HEK293 (cell line): ENCODE data around the gene CA9.
A peak's percentile ranks its signal among the peaks of the same experiment; 100 is the strongest.

ENCODE experiments used
- YY1 ChIP-seq: fragments of 450-650 bp; formaldehyde crosslinking; IDR thresholded peaks from 2 replicates; pipeline ENCODE4 v1.5.1; 2018; ENCODE audit warnings: missing biosample characterization, missing genetic modification characterization
- ZBTB26 ChIP-seq: fragments of 450-650 bp; formaldehyde crosslinking; optimal IDR thresholded peaks from 2 replicates; pipeline ENCODE3; 2016; ENCODE audit warnings: missing biosample characterization, mild to moderate bottlenecking, missing genetic modification characterization
- ZNF274 ChIP-seq, 2 experiments: fragments of 200-500 bp in 1 of 2; fragments of 450-650 bp in 1 of 2; sonication (Bioruptor generic) in 1 of 2; formaldehyde crosslinking in 1 of 2; IDR thresholded peaks; 2 replicates each; pipeline versions ENCODE4 v1.5.1 to v1.6.1; 2014 to 2016; ENCODE audit warnings: borderline replicate concordance in 1 of 2, inconsistent platforms in 1 of 2, low read length in 1 of 2, missing biosample characterization in 1 of 2, missing genetic modification characterization in 1 of 2
- ZNF558 ChIP-seq: fragments of 450-650 bp; formaldehyde crosslinking; IDR thresholded peaks from 2 replicates; pipeline ENCODE4 v1.5.1; 2016; ENCODE audit warnings: missing biosample characterization, missing genetic modification characterization
- TF ChIP-seq, protein P1 (sequence below): fragments of 450-650 bp; formaldehyde crosslinking; IDR thresholded peaks from 2 replicates; pipeline ENCODE4 v1.5.1; 2016; ENCODE audit warnings: missing biosample characterization, missing genetic modification characterization
- TF ChIP-seq, protein P2 (sequence below): fragments of 450-650 bp; formaldehyde crosslinking; IDR thresholded peaks from 2 replicates; pipeline ENCODE4 v1.5.1; 2016; ENCODE audit warnings: missing biosample characterization, missing genetic modification characterization

GRCh38 chr9:35664531-35665470 is 8.9 kb upstream of the CA9 start, which contains the start of gene ARHGEF39:
- no peak for TF ChIP-seq ZNF558 (tag by site-specific recombination)
- no peak for TF ChIP-seq YY1 (tag by site-specific recombination)
- TF ChIP-seq, protein P1, sequence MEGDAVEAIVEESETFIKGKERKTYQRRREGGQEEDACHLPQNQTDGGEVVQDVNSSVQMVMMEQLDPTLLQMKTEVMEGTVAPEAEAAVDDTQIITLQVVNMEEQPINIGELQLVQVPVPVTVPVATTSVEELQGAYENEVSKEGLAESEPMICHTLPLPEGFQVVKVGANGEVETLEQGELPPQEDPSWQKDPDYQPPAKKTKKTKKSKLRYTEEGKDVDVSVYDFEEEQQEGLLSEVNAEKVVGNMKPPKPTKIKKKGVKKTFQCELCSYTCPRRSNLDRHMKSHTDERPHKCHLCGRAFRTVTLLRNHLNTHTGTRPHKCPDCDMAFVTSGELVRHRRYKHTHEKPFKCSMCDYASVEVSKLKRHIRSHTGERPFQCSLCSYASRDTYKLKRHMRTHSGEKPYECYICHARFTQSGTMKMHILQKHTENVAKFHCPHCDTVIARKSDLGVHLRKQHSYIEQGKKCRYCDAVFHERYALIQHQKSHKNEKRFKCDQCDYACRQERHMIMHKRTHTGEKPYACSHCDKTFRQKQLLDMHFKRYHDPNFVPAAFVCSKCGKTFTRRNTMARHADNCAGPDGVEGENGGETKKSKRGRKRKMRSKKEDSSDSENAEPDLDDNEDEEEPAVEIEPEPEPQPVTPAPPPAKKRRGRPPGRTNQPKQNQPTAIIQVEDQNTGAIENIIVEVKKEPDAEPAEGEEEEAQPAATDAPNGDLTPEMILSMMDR, result peak; percentile 62; the same call in 1 of the 2 replicates
- TF ChIP-seq, protein P2, sequence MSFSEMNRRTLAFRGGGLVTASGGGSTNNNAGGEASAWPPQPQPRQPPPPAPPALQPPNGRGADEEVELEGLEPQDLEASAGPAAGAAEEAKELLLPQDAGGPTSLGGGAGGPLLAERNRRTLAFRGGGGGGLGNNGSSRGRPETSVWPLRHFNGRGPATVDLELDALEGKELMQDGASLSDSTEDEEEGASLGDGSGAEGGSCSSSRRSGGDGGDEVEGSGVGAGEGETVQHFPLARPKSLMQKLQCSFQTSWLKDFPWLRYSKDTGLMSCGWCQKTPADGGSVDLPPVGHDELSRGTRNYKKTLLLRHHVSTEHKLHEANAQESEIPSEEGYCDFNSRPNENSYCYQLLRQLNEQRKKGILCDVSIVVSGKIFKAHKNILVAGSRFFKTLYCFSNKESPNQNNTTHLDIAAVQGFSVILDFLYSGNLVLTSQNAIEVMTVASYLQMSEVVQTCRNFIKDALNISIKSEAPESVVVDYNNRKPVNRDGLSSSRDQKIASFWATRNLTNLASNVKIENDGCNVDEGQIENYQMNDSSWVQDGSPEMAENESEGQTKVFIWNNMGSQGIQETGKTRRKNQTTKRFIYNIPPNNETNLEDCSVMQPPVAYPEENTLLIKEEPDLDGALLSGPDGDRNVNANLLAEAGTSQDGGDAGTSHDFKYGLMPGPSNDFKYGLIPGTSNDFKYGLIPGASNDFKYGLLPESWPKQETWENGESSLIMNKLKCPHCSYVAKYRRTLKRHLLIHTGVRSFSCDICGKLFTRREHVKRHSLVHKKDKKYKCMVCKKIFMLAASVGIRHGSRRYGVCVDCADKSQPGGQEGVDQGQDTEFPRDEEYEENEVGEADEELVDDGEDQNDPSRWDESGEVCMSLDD (tag by site-specific recombination), result no peak
- no peak for TF ChIP-seq ZNF274 (IDR thresholded peaks at IDR 0.05; ENCODE audit: low read length)
- TF ChIP-seq ZNF274 (tag by site-specific recombination; IDR thresholded peaks at IDR 0.05; ENCODE audit: borderline replicate concordance), result no peak
- TF ChIP-seq ZBTB26 (tag by site-specific recombination), result peak; percentile 97
